Loucy (cell line): Measurements from ENCODE around the gene TRAT1.

Experiments
- EZH2phosphoT487 ChIP-seq: fragments of 200-600 bp; IDR thresholded peaks from 2 replicates; pipeline ENCODE4 v1.6.1; 2018; ENCODE audit warnings: antibody characterized with exemption, mild to moderate bottlenecking, moderate library complexity, borderline replicate concordance
- TF ChIP-seq, protein P1 (sequence below): fragments of 200-600 bp; sonication (generic); conservative IDR thresholded peaks from 2 replicates; pipeline ENCODE4 v1.5.1; 2014; ENCODE audit warnings: mild to moderate bottlenecking, antibody characterized with exemption, low read length

DNA sequence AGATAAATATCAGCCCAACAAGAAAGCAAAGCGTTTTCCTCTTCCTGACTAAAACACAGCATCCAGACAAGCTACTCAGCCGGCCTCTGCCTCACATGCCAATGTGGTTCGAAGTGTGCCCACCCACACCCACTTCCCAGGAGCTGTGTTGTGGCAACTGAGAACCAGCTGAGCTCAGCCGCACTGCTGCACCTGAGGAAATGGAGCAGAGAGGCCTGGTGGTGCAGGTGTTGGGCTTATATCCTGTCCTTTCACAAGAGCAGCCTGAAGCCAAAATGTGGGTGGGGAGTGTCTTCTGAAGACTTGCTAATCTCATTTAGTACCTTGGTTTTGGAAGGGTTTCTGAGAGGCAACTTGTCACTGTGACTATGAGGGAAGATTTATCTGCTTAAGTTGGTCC, 42.4 kb upstream of the TRAT1 start:
- no peak for TF ChIP-seq EZH2phosphoT487
- TF ChIP-seq, protein P1, sequence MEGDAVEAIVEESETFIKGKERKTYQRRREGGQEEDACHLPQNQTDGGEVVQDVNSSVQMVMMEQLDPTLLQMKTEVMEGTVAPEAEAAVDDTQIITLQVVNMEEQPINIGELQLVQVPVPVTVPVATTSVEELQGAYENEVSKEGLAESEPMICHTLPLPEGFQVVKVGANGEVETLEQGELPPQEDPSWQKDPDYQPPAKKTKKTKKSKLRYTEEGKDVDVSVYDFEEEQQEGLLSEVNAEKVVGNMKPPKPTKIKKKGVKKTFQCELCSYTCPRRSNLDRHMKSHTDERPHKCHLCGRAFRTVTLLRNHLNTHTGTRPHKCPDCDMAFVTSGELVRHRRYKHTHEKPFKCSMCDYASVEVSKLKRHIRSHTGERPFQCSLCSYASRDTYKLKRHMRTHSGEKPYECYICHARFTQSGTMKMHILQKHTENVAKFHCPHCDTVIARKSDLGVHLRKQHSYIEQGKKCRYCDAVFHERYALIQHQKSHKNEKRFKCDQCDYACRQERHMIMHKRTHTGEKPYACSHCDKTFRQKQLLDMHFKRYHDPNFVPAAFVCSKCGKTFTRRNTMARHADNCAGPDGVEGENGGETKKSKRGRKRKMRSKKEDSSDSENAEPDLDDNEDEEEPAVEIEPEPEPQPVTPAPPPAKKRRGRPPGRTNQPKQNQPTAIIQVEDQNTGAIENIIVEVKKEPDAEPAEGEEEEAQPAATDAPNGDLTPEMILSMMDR: no peak
